ENCODE data around the gene RALGAPA1.
"Not testable (repeated sequence)": the region's sequence is repeated elsewhere in the genome, so short reads cannot be mapped to it uniquely, and the experiment has no call there.

Gene RALGAPA1

GRCh38 chr14:35760143-35760542 lies 49.0 kb downstream of the RALGAPA1 start:
- DNase-seq: no peak

- DNase-seq: no peak
These were observed 50.5 kb downstream of the RALGAPA1 start for GRCh38 chr14:35758523-35759129.

- no peak for DNase-seq
These were observed 54.4 kb downstream of the RALGAPA1 start for GRCh38 chr14:35754671-35755070.

- DNase-seq: no peak
These were observed 56.7 kb downstream of the RALGAPA1 start for GRCh38 chr14:35752380-35752779.

GRCh38 chr14:35750202-35750904 lies 58.7 kb downstream of the RALGAPA1 start:
- no peak for DNase-seq

- DNase-seq: no peak
These were observed 61.7 kb downstream of the RALGAPA1 start for GRCh38 chr14:35747379-35747778.

GRCh38 chr14:35742442-35742841 lies 66.7 kb downstream of the RALGAPA1 start:
- DNase-seq: no peak

GRCh38 chr14:35742032-35742371 lies 67.1 kb downstream of the RALGAPA1 start:
- no peak for DNase-seq

- DNase-seq: no peak
These were observed 67.6 kb downstream of the RALGAPA1 start for GRCh38 chr14:35741345-35742031.

GRCh38 chr14:35740215-35740614 lies 68.9 kb downstream of the RALGAPA1 start:
- DNase-seq: no peak

GRCh38 chr14:35735163-35735562 lies 73.9 kb downstream of the RALGAPA1 start:
- not testable (repeated sequence) for DNase-seq

GRCh38 chr14:35733510-35733909 lies 75.6 kb downstream of the RALGAPA1 start:
- not testable (repeated sequence) for DNase-seq

GRCh38 chr14:35730871-35731270 lies 78.2 kb downstream of the RALGAPA1 start:
- DNase-seq: no peak

- no peak for DNase-seq
These were observed 81.3 kb downstream of the RALGAPA1 start for GRCh38 chr14:35727764-35728163.

GRCh38 chr14:35725930-35726329 lies 83.2 kb downstream of the RALGAPA1 start:
- no peak for DNase-seq

- DNase-seq: no peak
These were observed 94.0 kb downstream of the RALGAPA1 start for GRCh38 chr14:35715079-35715478.

- DNase-seq: no peak
These were observed 96.6 kb downstream of the RALGAPA1 start for GRCh38 chr14:35712466-35712865.

- no peak for DNase-seq
These were observed 101.0 kb downstream of the RALGAPA1 start for GRCh38 chr14:35708062-35708461.

GRCh38 chr14:35705636-35706035 lies 103.5 kb downstream of the RALGAPA1 start:
- no peak for DNase-seq

GRCh38 chr14:35704793-35705493 lies 104.2 kb downstream of the RALGAPA1 start:
- no peak for DNase-seq

- DNase-seq: no peak
These were observed 107.6 kb downstream of the RALGAPA1 start for GRCh38 chr14:35701531-35701930.

- no peak for DNase-seq
These were observed 109.2 kb downstream of the RALGAPA1 start for GRCh38 chr14:35699791-35700444.

- no peak for DNase-seq
These were observed 112.5 kb downstream of the RALGAPA1 start for GRCh38 chr14:35696575-35696974.

Measured in CD4-positive, alpha-beta T cell treated with Interleukin-12 subunit alpha and Interleukin-12 subunit beta, for 1 hour (primary cell).